Activated naive CD4-positive, alpha-beta T cell treated with anti-CD3 and anti-CD28 coated beads, Interleukin-2, amount 10 ng/mL, durations not matched to agents 7 days and 5 days (primary cell): ENCODE data around the gene TMEM179.

Experiments used
- CTCF ChIA-PET: fragments of 350-600 bp; sonication (Branson Sonifier 250); formaldehyde crosslinking; loops from one replicate; lab custom pipeline; 2021; ENCODE audit warnings: antibody characterized with exemption; lab: Charles Lee
- DNase-seq: peaks from one replicate; pipeline ENCODE4 v3.0.0-alpha.2; 2020
- H3K27ac Mint-ChIP-seq: one replicate; pipeline ENCODE4 v1.8.0; 2021; ENCODE audit warnings: mild to moderate bottlenecking, moderate library complexity, mixed read lengths
- H3K27me3 Mint-ChIP-seq: one replicate; pipeline ENCODE4 v1.8.0; 2021; ENCODE audit warnings: mild to moderate bottlenecking, mixed read lengths
- H3K36me3 Mint-ChIP-seq: one replicate; pipeline ENCODE4 v1.8.0; 2021; ENCODE audit warnings: mixed read lengths
- H3K4me1 Mint-ChIP-seq: one replicate; pipeline ENCODE4 v1.8.0; 2021; ENCODE audit warnings: mixed read lengths
- H3K4me3 Mint-ChIP-seq: one replicate; pipeline ENCODE4 v1.8.0; 2021; ENCODE audit warnings: mild to moderate bottlenecking, moderate library complexity, mixed read lengths
- H3K9me3 Mint-ChIP-seq: one replicate; pipeline ENCODE4 v1.8.0; 2021; ENCODE audit warnings: mixed read lengths

The TMEM179 gene

DNA sequence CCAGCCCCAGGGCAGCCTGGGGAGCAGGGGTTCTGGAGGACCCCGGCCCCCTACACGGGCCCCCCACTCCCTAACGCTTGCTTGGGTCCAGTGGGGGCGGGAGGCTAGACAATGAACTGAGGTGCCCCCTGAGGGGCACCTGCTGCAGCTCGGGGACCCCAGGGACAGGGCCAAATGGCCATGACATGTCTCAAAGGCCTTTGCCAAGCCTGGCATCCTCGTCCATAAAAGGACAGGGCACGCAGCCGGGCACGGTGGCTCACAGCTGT, 36.7 kb downstream of the TMEM179 start:
- H3K9me3 Mint-ChIP-seq = no peaks in the 10 kb centered on the region
- H3K27me3 Mint-ChIP-seq = peaks cover 25% of the 10 kb centered on the region
- CTCF ChIA-PET = no interaction called here
- no peak overlapping the region for H3K4me3 Mint-ChIP-seq
- no peak overlapping the region for H3K27ac Mint-ChIP-seq
- no peak for DNase-seq
- no peaks in the 10 kb centered on the region for H3K36me3 Mint-ChIP-seq
- no peaks in the 10 kb centered on the region for H3K4me1 Mint-ChIP-seq

DNA sequence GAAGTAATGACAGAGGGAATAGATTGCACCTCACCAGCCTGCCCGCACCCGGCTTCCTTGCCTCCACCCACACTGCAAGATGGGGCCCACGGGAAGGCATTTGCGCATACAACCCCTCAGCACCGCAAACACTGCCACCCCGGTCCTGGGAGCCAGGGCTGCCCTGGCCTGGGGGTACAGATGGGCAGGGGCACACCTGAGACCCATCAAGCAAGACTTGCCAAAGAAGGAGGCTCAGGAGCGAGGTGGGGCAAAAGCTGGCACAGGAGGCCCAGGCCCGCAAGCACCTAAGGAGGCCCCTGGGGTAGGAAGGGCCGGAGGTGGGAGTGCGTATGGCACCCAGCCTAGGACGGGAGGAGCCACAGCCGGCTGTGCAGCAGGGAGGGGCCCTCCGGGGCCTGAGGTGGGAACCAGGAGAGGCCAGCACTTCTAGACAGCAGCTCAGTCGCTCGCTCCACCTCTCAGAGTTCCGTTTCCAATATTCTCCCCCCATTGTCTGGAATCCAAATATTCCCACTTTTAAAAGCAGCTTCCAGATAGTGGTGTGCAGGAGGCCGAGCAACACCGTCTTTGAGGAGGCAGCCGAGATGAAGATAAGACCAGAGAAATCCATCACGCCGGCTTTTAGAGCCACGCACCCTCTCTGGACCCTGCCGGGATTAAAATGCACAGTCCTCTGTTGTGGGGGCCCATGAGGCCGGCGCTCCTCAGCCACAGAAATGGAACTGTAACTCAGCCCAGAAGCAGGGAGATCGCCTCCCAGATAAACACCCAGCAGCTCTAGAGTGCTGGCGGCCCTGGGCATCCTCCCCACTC, 37.2 kb downstream of the TMEM179 start:
- no peaks in the 10 kb centered on the region for H3K9me3 Mint-ChIP-seq
- no peaks in the 10 kb centered on the region for H3K4me1 Mint-ChIP-seq
- peaks cover 25% of the 10 kb centered on the region for H3K27me3 Mint-ChIP-seq
- no peak overlapping the region for H3K27ac Mint-ChIP-seq
- DNase-seq = no peak
- CTCF ChIA-PET = no interaction called here
- H3K4me3 Mint-ChIP-seq = no peak overlapping the region
- no peaks in the 10 kb centered on the region for H3K36me3 Mint-ChIP-seq

- no peaks in the 10 kb centered on the region for H3K4me1 Mint-ChIP-seq
Measured at GRCh38 chr14:104564744-104565679, 39.6 kb downstream of the TMEM179 start.

DNA sequence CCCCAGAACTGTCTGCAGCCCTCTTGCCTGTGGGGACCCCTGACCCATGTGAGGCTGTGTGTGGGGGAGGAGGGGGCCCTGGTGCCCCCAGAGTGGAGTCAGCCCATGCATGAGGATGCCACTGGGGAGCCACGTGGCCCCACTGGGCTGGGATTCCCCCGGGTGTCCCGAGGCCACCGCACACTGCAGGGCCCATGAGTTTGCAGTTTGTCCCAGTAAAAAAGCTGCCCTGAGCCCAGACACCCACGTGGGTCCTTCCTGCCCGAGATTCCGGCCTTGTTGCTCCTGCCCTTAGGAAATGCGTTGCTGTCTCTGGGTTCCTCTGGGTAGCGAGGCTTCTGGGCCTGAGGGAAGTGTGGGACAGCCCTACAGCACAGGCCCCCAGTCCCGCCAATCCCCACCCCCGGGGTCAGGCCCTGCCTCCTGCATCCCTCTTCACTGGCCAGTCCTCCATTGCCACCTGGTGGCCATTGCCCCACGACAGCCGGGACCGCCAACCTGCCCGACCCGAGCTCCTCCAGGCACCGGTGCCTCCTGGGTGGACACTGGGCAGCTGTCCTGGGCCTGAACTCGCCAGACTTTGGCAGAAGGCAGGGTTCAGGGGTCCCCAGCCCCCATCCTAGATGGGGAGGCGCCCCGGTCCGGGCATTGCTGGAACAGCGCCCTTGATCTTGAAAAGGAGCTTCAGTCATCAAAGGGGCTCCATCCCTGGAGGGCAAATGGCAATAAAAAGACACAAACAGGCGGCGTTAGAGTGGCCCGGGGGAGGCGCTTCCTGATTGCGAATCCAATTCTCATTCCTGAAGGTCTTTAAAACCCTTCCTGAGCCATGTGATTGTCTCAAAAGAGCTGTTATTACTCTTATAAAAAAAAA, 40.6 kb downstream of the TMEM179 start:
- no peak overlapping the region for H3K27ac Mint-ChIP-seq
- CTCF ChIA-PET = interaction anchor here (0.9 to 2.6 kb wide), 9 partner anchors 8 to 486 kb away, joined by 3 to 11 read pairs (median 4); no protein-coding TSS in a partner anchor
- H3K9me3 Mint-ChIP-seq = no peaks in the 10 kb centered on the region

More at GRCh38 chr14:104564744-104565679, 39.6 kb downstream of the TMEM179 start:
- Mint-ChIP-seq H3K27ac (no peak overlapping the region), H3K27me3 (peaks cover 25% of the 10 kb centered on the region), H3K9me3 (no peaks in the 10 kb centered on the region), H3K4me3 (no peak overlapping the region), H3K36me3 (no peaks in the 10 kb centered on the region)
- DNase-seq = no peak
- CTCF ChIA-PET = interaction anchor here (0.9 to 2.6 kb wide), 8 partner anchors 9 to 487 kb away, joined by 3 to 11 read pairs (median 4); no protein-coding TSS in a partner anchor

GRCh38 chr14:104563191-104563741, 41.3 kb downstream of the TMEM179 start:
- Mint-ChIP-seq H3K36me3 (no peaks in the 10 kb centered on the region), H3K4me3 (no peak overlapping the region)
- CTCF ChIA-PET = interaction anchor here (0.9 to 2.6 kb wide), 3 partner anchors 69 to 426 kb away, joined by 3 to 9 read pairs (median 5); no protein-coding TSS in a partner anchor

More for the DNA sequence above, 40.6 kb downstream of the TMEM179 start:
- Mint-ChIP-seq H3K27me3 (peaks cover 25% of the 10 kb centered on the region), H3K4me1 (no peaks in the 10 kb centered on the region), H3K36me3 (no peaks in the 10 kb centered on the region), H3K4me3 (no peak overlapping the region)
- peak; percentile 79 for DNase-seq

DNA sequence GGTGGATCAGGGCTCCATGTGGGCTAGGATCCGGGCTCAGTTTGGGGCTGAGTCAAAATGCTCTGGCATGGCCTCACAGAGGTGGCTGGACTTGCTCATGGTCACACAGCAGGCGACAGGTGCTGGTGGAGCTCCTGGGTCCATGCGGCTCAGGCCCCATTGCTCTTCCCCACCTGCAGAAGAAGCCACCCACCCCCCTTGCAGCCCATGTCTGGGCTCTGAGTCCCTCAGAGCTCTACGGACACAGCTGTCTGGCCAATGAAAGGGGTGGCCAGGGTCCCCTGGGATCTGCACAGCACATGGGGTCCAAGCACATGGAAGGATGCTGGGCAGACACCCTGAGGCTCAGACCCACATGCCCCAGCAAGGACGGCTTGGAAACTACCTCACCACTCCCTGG, 42.0 kb downstream of the TMEM179 start:
- H3K36me3 Mint-ChIP-seq = no peaks in the 10 kb centered on the region

More at GRCh38 chr14:104563191-104563741, 41.3 kb downstream of the TMEM179 start:
- no peaks in the 10 kb centered on the region for H3K9me3 Mint-ChIP-seq
- H3K27me3 Mint-ChIP-seq = peaks cover 25% of the 10 kb centered on the region
- no peak overlapping the region for H3K27ac Mint-ChIP-seq
- no peak for DNase-seq
- no peaks in the 10 kb centered on the region for H3K4me1 Mint-ChIP-seq

DNA sequence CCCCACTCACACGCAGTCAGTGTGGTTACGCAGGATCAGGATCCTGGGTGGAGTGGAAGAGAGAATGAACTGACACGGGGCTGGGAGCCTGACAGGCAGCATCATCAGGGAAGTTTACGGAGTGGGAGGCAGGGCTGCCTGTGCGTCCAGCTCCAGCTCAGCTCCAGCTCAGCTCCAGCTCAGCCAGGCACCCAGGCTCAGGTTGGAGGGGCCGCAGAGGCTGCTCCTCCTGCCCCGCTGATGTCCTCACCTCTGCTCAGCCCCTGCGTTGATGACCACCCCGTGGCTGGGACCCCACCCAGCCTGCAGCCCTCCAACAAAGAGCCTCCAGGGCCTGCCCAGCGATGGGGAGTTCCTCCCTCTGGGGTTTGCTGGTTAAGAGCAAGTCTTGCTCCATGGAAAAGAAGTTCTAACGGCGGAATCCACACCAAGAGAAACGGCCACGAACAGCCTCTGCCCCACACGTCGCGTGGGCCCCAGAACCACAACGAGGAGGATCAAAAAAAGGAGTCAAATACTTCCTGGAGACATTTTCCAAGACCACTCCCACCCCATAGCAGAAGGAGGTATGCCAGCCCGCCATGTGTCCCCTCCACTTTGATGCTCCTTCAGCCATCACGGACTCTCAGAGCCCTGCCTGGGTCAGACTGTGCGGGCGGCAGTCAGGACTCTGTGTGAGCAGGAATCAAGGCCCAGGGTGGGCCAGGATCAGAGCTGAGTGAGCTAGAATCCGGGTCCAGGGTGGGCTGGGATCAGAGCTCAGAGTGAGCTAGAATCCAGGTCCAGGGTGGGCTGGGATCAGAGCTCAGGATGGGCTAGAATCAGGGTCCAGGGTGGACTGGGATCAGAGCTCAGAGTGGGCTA, 42.7 kb downstream of the TMEM179 start:
- H3K36me3 Mint-ChIP-seq = no peaks in the 10 kb centered on the region
- no peak for DNase-seq
- H3K9me3 Mint-ChIP-seq = no peaks in the 10 kb centered on the region
- no peaks in the 10 kb centered on the region for H3K4me1 Mint-ChIP-seq
- peaks cover 25% of the 10 kb centered on the region for H3K27me3 Mint-ChIP-seq
- H3K27ac Mint-ChIP-seq = no peak overlapping the region
- CTCF ChIA-PET = interaction anchor here (1.2 kb wide), 1 partner anchor 424 kb away, joined by 3 read pairs; no protein-coding TSS in a partner anchor
- no peak overlapping the region for H3K4me3 Mint-ChIP-seq

More for the DNA sequence above, 42.0 kb downstream of the TMEM179 start:
- Mint-ChIP-seq H3K27me3 (peaks cover 25% of the 10 kb centered on the region), H3K27ac (no peak overlapping the region), H3K9me3 (no peaks in the 10 kb centered on the region), H3K4me1 (no peaks in the 10 kb centered on the region), H3K4me3 (no peak overlapping the region)
- CTCF ChIA-PET = interaction anchor here (1.2 kb wide), 1 partner anchor 425 kb away, joined by 3 read pairs; no protein-coding TSS in a partner anchor
- no peak for DNase-seq

GRCh38 chr14:104561124-104561557, 43.4 kb downstream of the TMEM179 start:
- no peaks in the 10 kb centered on the region for H3K4me1 Mint-ChIP-seq
- H3K27ac Mint-ChIP-seq = no peak overlapping the region
- no peak for DNase-seq
- H3K27me3 Mint-ChIP-seq = peaks cover 21% of the 10 kb centered on the region
- H3K4me3 Mint-ChIP-seq = no peak overlapping the region
- H3K9me3 Mint-ChIP-seq = no peaks in the 10 kb centered on the region
- H3K36me3 Mint-ChIP-seq = no peaks in the 10 kb centered on the region
- CTCF ChIA-PET = no interaction called here

DNA sequence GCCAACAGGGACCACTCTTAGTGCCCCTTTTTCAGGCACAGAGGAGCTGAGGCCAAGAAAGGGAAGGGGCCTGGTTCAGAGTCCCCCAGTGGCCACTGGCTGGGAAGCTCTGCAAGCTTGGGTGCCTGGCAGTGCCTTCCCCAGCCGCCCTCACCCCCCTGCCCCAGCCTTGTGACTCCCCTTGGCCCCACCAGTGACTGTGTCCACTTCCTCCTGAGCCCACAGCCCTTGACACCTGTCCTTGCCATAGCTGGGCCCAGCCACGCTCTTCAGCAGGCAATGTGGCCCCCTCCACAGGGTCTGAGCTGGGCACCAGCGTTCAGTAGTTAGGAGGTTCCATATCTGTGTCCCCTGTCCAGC, 44.0 kb downstream of the TMEM179 start:
- Mint-ChIP-seq H3K27ac (no peak overlapping the region), H3K27me3 (peaks cover 15% of the 10 kb centered on the region), H3K4me1 (no peaks in the 10 kb centered on the region), H3K4me3 (no peak overlapping the region), H3K36me3 (no peaks in the 10 kb centered on the region), H3K9me3 (no peaks in the 10 kb centered on the region)
- DNase-seq = no peak
- CTCF ChIA-PET = no interaction called here

DNA sequence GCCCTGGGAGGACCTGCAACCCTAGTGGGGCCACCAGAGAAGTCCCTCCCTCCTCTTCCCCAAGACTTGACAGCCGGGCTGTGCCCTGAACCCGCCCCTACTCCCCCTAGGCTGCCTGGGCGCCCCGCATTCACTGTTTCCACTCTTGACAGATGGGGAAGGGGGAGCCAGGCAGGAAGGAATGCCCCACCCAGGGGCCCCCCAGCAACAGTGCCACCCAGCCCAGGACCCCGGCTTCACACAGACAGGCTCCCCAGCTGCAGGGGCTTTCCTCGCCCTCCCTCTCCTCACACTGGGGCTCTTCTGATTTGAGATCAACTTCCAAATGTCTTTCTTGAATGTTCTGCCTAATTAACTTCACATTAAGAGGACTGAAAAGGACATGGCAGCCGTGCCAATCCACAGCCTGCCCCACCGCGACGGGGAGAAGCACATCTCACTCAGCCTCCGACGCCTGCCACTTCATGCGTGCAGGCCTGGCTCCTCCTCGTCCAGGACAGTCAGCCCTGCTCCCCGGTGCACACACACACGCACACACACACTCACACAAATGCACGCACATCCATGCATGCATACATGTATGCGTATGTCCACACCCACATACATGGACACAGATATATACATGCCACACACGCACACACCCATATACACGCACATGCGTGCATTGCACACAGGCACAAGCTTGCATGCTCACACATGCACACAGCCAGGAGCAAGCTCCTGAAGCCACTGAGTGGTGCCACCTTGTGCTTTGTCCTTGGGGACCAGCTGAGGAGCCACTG, 44.6 kb downstream of the TMEM179 start:
- no peak overlapping the region for H3K27ac Mint-ChIP-seq

GRCh38 chr14:104559028-104559803, 45.4 kb downstream of the TMEM179 start:
- H3K4me1 Mint-ChIP-seq = no peaks in the 10 kb centered on the region
- CTCF ChIA-PET = no interaction called here

More for the DNA sequence above, 44.6 kb downstream of the TMEM179 start:
- Mint-ChIP-seq H3K27me3 (peaks cover 9% of the 10 kb centered on the region), H3K4me3 (no peak overlapping the region), H3K36me3 (no peaks in the 10 kb centered on the region), H3K9me3 (no peaks in the 10 kb centered on the region), H3K4me1 (no peaks in the 10 kb centered on the region)
- DNase-seq = no peak
- CTCF ChIA-PET = no interaction called here

More at GRCh38 chr14:104559028-104559803, 45.4 kb downstream of the TMEM179 start:
- H3K27ac Mint-ChIP-seq = no peak overlapping the region
- peaks cover 5% of the 10 kb centered on the region for H3K27me3 Mint-ChIP-seq
- H3K36me3 Mint-ChIP-seq = no peaks in the 10 kb centered on the region
- no peak overlapping the region for H3K4me3 Mint-ChIP-seq
- H3K9me3 Mint-ChIP-seq = no peaks in the 10 kb centered on the region
- no peak for DNase-seq
